Pancreas (tissue), 10 donors: ENCODE results near the gene SGO1. TPM values are rescaled to one million over a fixed set of nuclear protein-coding genes. Genes with fewer than 3 reads are reported as not detected.

ENCODE experiments used
- ATAC-seq, 4 donors: fragments of 200-7000 bp; cut with Tn5 transposase; one replicate each; pipeline versions ENCODE4 v1.8.0 to v1.9.1; 2020; ENCODE audit warnings: mild to moderate bottlenecking in 4 of 4, moderate library complexity in 4 of 4
- DNase-seq, 6 donors: peaks; one replicate each; pipeline ENCODE4 v3.0.0-alpha.2; 2020
- FAIRE-seq: peaks from 2 replicates; lab custom pipeline; 2012; peaks lifted over from hg19 to GRCh38; lab: Jason Lieb, UNC
- H3K27ac ChIP-seq, 4 donors: fragments of 200-600 bp; sonication (generic); 1 replicate in 3 of 4; 2 replicates in 1 of 4; pipeline versions ENCODE4 v1.5.0 to v1.8.0; 2020
- H3K27me3 ChIP-seq, 4 donors: fragments of 200-600 bp; one replicate each; pipeline ENCODE4 v1.8.0; 2021
- H3K36me3 ChIP-seq, 3 donors: fragments of 200-600 bp; sonication (generic) in 1 of 3; one replicate each; pipeline versions ENCODE4 v1.5.0 to v1.8.0; 2020 to 2021
- H3K4me1 ChIP-seq, 3 donors: fragments of 200-600 bp; one replicate each; pipeline ENCODE4 v1.8.0; 2021
- H3K4me3 ChIP-seq, 4 donors: fragments of 200-600 bp; sonication (generic) in 2 of 4; one replicate each; pipeline versions ENCODE4 v1.5.0 to v1.8.0; 2020 to 2021
- H3K9me3 ChIP-seq, 4 donors: fragments of 200-600 bp; one replicate each; pipeline ENCODE4 v1.8.0; 2021
- CTCF ChIP-seq, 4 donors: fragments of 200-600 bp; sonication (generic) in 3 of 4; IDR thresholded peaks; one replicate each; pipeline versions ENCODE4 v1.5.0 to v1.8.0; 2021; ENCODE audit warnings: antibody characterized with exemption in 4 of 4
- WGBS, 2 donors: extraction: QIAGEN DNeasy Blood & Tissue Kit; methylation state at CpG; one replicate each; pipeline ENCODE4 v1.1.7; 2013; 5-methylcytosine and 5-hydroxymethylcytosine counted together
- intact Hi-C, 3 donors: fragments of 100-400 bp; cut with DNase I; formaldehyde crosslinking; loops; one replicate each; pipeline versions ENCODE4 v1.11.1 to v1.14.2; 2022
- polyA plus RNA-seq, 2 donors: library from polyadenylated mRNA; stranded (reverse); fragments of 200-250 nt; gene quantifications; one replicate each; pipeline ENCODE4 v1.2.3, GENCODE V29; 2013
- total RNA-seq, 6 donors: library from RNA; stranded (reverse); fragmentation: NEBNext Ultra II Directional in 4 of 6; extraction: Animal tissue kit (Norgen Biotek cat#: 25700) in 4 of 6; gene quantifications; one replicate each; pipeline versions ENCODE4 v1.2.1 to v1.2.4, GENCODE V29; 2021 to 2023
- donor health status: healthy with polysubstance abuse.
- donor health status: DM: no; HTN: no; CAD: no; lungs with moderate emphysema.
- donor health status: DM: no; HTN: no; CAD: no.
- donor health status: control.
- donor health status: control.
- donor health status: Bipolar disorder and iron deficiency.
- donor health status: DM: yes; HTN: yes; CAD: no.
- donor health status: DM: no; HTN: no; CAD: no.
- donor health status: DM: no; HTN: no; CAD: no.
- donor health status: DM: yes; HTN: yes; CAD: no.

SGO1 gene
- total and polyA plus RNA-seq, 8 donors = 0.09 to 0.69 (median 0.17) TPM; not detected in 2

GRCh38 chr3:20160230-20160629 lies 25.8 kb downstream of the SGO1 start:
- Histone ChIP-seq H3K36me3 (no peaks in the 10 kb centered on the region), H3K4me1 (peaks cover 0 to 6% (median 0%) of the 10 kb centered on the region in 3 donors), H3K4me3 (no peak overlapping the region), H3K27ac (no peak overlapping the region), H3K27me3 (no peaks in the 10 kb centered on the region), H3K9me3 (no peaks in the 10 kb centered on the region)
- FAIRE-seq = no peak
- no peak for DNase-seq
- intact Hi-C loops = no loop called here
- TF ChIP-seq CTCF (IDR thresholded peaks at IDR 0.05) = no peak
- ATAC-seq = no peak

- no peak for ATAC-seq
- intact Hi-C loops = no loop called here
- H3K27ac ChIP-seq = no peak overlapping the region
Observed at GRCh38 chr3:20154928-20155327, 31.1 kb downstream of the SGO1 start.

GRCh38 chr3:20154078-20154477 lies 31.9 kb downstream of the SGO1 start:
- FAIRE-seq (no peak), ATAC-seq (no peak), DNase-seq (no peak)
- no peak overlapping the region for H3K27ac ChIP-seq
- intact Hi-C loops = no loop called here
- no peak overlapping the region for H3K4me3 ChIP-seq
- no peaks in the 10 kb centered on the region for H3K27me3 ChIP-seq
- WGBS, 2 donors = 99 to 100% methylated on average over 1 of the region's 1 CpG
- no peaks in the 10 kb centered on the region for H3K4me1 ChIP-seq
- no peaks in the 10 kb centered on the region for H3K36me3 ChIP-seq
- H3K9me3 ChIP-seq = no peaks in the 10 kb centered on the region
- no peak for TF ChIP-seq CTCF (IDR thresholded peaks at IDR 0.05)

More at GRCh38 chr3:20154928-20155327, 31.1 kb downstream of the SGO1 start:
- Histone ChIP-seq H3K4me1 (no peaks in the 10 kb centered on the region), H3K36me3 (no peaks in the 10 kb centered on the region), H3K27me3 (no peaks in the 10 kb centered on the region), H3K9me3 (no peaks in the 10 kb centered on the region), H3K4me3 (no peak overlapping the region)
- DNase-seq (no peak), FAIRE-seq (no peak)
- WGBS, 2 donors = 92 to 97% methylated on average over 4 of the region's 4 CpGs
- no peak for TF ChIP-seq CTCF (IDR thresholded peaks at IDR 0.05)

GRCh38 chr3:20148466-20148865 lies 37.5 kb downstream of the SGO1 start:
- Histone ChIP-seq H3K9me3 (no peaks in the 10 kb centered on the region), H3K27ac (no peak overlapping the region), H3K4me1 (no peaks in the 10 kb centered on the region), H3K36me3 (peaks cover 0 to 3% (median 0%) of the 10 kb centered on the region in 3 donors), H3K27me3 (no peaks in the 10 kb centered on the region), H3K4me3 (no peak overlapping the region)
- ATAC-seq (no peak), FAIRE-seq (no peak), DNase-seq (no peak)
- WGBS, 2 donors = 91 to 93% methylated on average over 10 of the region's 10 CpGs
- intact Hi-C loops = no loop called here
- no peak for TF ChIP-seq CTCF (IDR thresholded peaks at IDR 0.05)

- FAIRE-seq (no peak), DNase-seq (no peak), ATAC-seq (no peak)
- no peak for TF ChIP-seq CTCF (IDR thresholded peaks at IDR 0.05)
- Histone ChIP-seq H3K4me1 (no peaks in the 10 kb centered on the region), H3K4me3 (no peak overlapping the region), H3K27me3 (no peaks in the 10 kb centered on the region), H3K9me3 (no peaks in the 10 kb centered on the region), H3K36me3 (peaks cover 0 to 3% (median 0%) of the 10 kb centered on the region in 3 donors), H3K27ac (no peak overlapping the region)
- intact Hi-C loops = no loop called here
Observed at GRCh38 chr3:20147361-20147760, 38.6 kb downstream of the SGO1 start.
